ENCODE measurements around the gene SIX2.

SIX2 gene

DNA sequence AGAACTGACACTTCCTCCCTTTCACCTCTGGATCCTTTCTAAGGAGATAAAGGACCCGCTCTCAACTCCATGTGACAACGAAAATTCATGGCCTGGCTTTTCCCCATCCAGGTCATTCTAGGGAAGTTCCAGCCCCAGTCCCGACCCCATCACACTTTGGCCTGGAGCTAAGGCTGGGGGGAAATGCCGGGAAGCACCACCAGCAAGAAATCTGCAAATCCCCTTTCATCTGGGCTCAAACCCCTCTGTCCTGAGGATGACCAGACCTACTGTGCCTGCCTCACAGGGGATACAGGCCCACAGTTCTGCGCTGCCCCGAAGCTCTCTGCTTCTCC lies 1.3 kb downstream of the SIX2 start:
- TF ChIP-seq, protein P1, sequence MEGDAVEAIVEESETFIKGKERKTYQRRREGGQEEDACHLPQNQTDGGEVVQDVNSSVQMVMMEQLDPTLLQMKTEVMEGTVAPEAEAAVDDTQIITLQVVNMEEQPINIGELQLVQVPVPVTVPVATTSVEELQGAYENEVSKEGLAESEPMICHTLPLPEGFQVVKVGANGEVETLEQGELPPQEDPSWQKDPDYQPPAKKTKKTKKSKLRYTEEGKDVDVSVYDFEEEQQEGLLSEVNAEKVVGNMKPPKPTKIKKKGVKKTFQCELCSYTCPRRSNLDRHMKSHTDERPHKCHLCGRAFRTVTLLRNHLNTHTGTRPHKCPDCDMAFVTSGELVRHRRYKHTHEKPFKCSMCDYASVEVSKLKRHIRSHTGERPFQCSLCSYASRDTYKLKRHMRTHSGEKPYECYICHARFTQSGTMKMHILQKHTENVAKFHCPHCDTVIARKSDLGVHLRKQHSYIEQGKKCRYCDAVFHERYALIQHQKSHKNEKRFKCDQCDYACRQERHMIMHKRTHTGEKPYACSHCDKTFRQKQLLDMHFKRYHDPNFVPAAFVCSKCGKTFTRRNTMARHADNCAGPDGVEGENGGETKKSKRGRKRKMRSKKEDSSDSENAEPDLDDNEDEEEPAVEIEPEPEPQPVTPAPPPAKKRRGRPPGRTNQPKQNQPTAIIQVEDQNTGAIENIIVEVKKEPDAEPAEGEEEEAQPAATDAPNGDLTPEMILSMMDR (IDR thresholded peaks at IDR 0.05; ENCODE audit: insufficient read depth, low read depth, low read length, missing control alignments): no peak
- no peak for DNase-seq (ENCODE audit: low read depth)
- H3K4me3 ChIP-seq (ENCODE audit: low read depth, low read length): no peak overlapping the region

DNA sequence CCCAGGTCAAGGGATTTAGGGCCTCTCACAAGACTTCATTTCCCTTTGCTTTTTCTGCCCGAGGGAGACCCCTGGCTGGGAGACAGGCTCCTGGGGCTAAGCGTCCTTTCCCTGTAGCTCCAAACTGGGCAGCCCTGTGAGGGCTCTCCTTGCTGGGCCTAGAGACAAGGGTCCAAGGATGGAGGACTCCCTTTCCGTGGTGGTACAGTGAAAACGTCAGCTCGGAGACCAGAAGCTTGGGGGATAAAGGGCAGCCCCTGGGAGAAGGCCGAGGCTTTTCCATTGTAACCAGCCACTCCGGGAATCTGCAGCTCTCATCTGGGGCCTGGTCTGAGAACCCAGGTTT lies 2.3 kb downstream of the SIX2 start:
- no peak overlapping the region for H3K4me3 ChIP-seq (ENCODE audit: low read depth, low read length)
- TF ChIP-seq, protein P1 (IDR thresholded peaks at IDR 0.05; ENCODE audit: insufficient read depth, low read depth, low read length, missing control alignments): no peak
- no peak for DNase-seq (ENCODE audit: low read depth)

DNA sequence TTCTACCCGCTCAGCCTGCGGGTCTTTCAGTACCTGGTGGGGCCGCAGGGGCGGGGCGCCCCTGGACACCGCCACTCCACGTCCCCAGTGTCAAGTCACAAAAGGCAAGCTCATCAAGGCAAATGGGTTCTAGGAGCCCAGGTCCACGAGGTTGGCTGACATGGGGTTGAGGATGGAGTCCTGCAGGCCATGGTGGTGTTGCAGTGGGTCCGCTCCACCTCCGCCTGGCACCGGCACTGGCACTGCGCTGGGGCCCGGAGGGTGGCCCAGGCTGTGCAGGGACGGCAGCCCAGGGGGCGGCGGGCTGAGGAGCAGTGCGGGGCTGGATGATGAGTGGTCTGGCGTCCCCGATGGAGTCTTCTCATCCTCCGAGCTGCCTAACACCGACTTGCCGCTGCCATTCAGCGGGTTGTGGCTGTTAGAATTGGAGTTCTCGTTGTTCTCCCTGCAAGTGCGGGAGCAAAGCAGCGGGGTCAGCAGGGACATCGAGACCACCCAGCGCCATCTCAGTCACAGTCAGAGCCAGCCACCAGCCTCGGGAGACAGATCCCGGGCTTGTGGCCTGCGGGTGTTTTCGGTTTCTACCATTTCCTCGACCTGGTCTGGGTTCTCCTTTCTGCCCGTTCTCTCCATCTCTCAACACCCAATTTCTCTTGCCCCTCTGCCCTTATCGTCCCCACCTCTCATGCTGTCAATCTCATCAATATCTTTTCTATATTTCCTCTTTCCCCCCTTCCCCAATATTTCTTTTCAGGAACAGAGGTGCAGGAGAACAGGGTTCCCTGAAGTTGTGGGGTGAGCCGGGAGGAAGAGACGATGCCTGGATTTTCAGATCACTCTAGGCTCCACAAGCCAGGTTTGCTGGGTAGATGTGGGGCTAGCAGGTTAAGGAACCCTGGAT lies 3.0 kb downstream of the SIX2 start:
- H3K4me3 ChIP-seq (ENCODE audit: low read depth, low read length): no peak overlapping the region
- TF ChIP-seq, protein P1 (IDR thresholded peaks at IDR 0.05; ENCODE audit: insufficient read depth, low read depth, low read length, missing control alignments): no peak
- DNase-seq (ENCODE audit: low read depth): no peak

DNA sequence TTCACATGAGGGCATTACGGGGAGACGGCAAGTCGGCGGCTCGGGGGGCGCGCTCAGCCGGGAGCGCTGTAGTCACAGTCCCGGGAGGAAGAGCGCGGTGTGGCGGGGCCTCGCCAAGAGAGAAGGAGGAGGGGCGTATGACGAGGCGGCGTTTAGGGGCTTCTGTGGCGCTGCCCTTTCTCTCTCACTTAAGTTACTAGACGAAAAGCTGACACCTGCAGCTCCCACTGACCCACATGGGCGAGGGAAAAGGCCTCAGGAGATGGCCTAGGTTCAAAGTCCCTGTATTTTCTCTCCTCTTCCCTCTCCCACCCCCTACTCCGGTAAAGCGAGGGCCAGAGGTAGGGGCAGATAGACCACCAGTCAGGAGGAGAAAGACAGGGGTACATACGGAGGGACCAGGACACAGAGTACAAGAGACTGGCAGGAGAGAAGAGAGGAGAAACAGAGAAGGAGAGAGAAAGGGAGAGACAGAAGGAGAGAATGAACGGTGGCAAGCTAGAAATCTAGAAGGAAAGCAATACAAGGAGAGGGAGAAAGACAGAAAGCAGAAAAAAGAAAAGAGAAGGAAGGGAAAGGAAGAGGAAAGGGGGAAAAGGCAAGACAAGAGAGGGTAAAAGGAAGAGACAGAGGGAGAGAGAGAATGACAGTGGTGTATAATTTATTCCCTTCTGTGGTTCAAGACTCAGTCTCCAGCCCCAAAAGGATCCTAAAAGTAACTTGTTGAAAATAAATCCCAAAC lies 3.8 kb downstream of the SIX2 start:
- TF ChIP-seq, protein P1 (IDR thresholded peaks at IDR 0.05; ENCODE audit: insufficient read depth, low read depth, low read length, missing control alignments): no peak
- no peak for DNase-seq (ENCODE audit: low read depth)
- H3K4me3 ChIP-seq (ENCODE audit: low read depth, low read length): no peak overlapping the region

DNA sequence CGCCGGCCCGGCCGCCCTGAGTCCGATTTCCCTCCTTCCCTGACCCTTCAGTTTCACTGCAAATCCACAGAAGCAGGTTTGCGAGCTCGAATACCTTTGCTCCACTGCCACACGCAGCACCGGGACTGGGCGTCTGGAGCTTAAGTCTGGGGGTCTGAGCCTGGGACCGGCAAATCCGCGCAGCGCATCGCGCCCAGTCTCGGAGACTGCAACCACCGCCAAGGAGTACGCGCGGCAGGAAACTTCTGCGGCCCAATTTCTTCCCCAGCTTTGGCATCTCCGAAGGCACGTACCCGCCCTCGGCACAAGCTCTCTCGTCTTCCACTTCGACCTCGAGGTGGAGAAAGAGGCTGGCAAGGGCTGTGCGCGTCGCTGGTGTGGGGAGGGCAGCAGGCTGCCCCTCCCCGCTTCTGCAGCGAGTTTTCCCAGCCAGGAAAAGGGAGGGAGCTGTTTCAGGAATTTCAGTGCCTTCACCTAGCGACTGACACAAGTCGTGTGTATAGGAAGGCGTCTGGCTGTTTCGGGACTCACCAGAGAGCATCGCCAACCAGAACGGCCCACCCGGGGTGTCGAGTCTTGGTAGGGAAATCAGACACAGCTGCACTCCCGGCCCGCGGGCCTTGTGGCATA lies 4.6 kb downstream of the SIX2 start:
- DNase-seq (ENCODE audit: low read depth): no peak
- H3K4me3 ChIP-seq (ENCODE audit: low read depth, low read length): no peak overlapping the region
- TF ChIP-seq, protein P1 (IDR thresholded peaks at IDR 0.05; ENCODE audit: insufficient read depth, low read depth, low read length, missing control alignments): no peak

DNA sequence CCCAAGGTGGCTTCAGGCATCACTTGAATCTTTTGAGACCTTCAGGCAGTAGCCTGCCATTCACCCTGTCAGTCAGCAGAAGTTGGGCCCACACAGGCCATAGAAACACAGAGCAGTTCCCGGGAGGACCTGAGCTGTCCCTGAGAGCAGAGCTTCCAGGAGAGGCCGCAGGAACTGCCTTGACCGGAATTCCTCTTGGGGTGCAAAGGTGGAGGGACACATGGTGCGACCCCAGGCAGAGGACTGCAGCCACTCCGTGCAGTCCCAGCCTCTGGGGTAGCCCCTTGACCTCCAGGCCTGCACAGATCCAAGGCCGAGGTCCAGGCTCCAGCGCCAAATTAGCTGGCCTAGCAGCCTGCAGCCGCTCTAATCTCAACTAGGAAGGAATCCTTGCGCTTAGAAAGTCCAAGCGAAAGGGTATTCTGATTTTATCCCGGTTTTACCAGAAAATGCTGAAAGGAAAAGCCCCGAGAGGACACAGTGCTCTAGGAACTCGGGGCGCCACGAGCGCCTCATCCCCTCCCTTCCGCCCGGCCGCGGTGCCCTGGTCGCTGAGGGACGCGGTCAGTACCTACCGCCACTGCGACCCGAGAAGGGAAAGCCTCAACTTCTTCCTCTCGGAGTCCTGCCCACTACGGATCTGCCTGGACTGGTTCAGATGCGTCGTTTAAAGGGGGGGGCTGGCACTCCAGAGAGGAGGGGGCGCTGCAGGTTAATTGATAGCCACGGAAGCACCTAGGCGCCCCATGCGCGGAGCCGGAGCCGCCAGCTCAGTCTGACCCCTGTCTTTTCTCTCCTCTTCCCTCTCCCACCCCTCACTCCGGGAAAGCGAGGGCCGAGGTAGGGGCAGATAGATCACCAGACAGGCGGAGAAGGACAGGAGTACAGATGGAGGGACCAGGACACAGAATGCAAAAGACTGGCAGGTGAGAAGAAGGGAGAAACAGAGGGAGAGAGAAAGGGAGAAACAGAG lies 5.4 kb downstream of the SIX2 start:
- no peak overlapping the region for H3K4me3 ChIP-seq (ENCODE audit: low read depth, low read length)
- no peak for DNase-seq (ENCODE audit: low read depth)
- TF ChIP-seq, protein P1 (IDR thresholded peaks at IDR 0.05; ENCODE audit: insufficient read depth, low read depth, low read length, missing control alignments): no peak

Measured in GM12865 (cell line).